ENCODE data around the gene RAB3A. TPM values are rescaled to one million over a fixed set of nuclear protein-coding genes. Genes with fewer than 3 reads are reported as not detected.

RAB3A gene
- total and polyA plus RNA-seq, 9 of the 15 experiments (the other 6 are each of a cell fraction or from before 2014, with no cell fraction given), result 0.17 to 5.1 (median 0.90) TPM; not detected in 1

DNA sequence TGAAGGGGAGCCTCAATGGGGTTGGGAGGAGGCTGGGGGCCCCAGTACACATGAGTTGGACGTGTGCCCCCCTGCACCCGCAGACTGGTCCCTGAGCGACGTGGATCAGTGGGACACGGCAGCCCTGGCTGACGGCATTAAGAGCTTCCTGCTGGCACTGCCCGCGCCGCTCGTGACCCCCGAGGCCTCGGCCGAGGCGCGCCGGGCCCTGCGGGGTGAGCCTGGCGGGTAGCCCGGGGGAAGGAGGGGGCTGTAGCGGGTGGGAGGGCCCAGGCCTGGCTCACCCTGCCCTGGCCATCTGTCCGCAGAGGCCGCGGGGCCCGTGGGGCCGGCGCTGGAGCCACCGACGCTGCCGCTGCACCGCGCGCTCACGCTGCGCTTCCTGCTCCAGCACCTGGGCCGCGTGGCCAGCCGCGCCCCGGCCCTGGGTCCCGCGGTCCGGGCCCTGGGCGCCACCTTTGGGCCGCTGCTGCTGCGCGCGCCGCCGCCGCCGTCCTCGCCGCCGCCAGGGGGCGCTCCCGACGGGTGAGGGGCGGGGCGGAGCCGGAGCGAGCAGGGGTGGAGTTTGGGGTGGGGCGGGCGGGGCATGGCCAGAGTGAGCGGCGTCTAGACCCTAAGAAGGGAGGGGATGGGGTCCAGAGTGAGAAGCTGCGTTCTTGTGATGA is 42.7 kb downstream of the RAB3A start (continued):
- TF ChIP-seq, protein P1, sequence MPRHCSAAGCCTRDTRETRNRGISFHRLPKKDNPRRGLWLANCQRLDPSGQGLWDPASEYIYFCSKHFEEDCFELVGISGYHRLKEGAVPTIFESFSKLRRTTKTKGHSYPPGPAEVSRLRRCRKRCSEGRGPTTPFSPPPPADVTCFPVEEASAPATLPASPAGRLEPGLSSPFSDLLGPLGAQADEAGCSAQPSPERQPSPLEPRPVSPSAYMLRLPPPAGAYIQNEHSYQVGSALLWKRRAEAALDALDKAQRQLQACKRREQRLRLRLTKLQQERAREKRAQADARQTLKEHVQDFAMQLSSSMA (CRISPR knock-in tag; IDR thresholded peaks at IDR 0.05), result no peak
- peak; percentile 55; the same call in 1 of the 2 replicates for TF ChIP-seq CREM (IDR thresholded peaks at IDR 0.05; ENCODE audit: low read depth)
- no peak for TF ChIP-seq MCM5 (IDR thresholded peaks at IDR 0.05; ENCODE audit: low read depth)
- TF ChIP-seq, protein P2, sequence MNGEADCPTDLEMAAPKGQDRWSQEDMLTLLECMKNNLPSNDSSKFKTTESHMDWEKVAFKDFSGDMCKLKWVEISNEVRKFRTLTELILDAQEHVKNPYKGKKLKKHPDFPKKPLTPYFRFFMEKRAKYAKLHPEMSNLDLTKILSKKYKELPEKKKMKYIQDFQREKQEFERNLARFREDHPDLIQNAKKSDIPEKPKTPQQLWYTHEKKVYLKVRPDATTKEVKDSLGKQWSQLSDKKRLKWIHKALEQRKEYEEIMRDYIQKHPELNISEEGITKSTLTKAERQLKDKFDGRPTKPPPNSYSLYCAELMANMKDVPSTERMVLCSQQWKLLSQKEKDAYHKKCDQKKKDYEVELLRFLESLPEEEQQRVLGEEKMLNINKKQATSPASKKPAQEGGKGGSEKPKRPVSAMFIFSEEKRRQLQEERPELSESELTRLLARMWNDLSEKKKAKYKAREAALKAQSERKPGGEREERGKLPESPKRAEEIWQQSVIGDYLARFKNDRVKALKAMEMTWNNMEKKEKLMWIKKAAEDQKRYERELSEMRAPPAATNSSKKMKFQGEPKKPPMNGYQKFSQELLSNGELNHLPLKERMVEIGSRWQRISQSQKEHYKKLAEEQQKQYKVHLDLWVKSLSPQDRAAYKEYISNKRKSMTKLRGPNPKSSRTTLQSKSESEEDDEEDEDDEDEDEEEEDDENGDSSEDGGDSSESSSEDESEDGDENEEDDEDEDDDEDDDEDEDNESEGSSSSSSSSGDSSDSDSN (IDR thresholded peaks at IDR 0.05; ENCODE audit: borderline replicate concordance in 1 of 2, low read depth in 2 of 2, low read length in 2 of 2), result peak in 1 of 2 experiments; percentile 70; a peak in 1 of 4 replicates
- TF ChIP-seq CHCHD3 (CRISPR knock-in tag; IDR thresholded peaks at IDR 0.05), result no peak
- no peak for TF ChIP-seq ZNF444 (CRISPR knock-in tag; IDR thresholded peaks at IDR 0.05)
- TF ChIP-seq, protein P3, sequence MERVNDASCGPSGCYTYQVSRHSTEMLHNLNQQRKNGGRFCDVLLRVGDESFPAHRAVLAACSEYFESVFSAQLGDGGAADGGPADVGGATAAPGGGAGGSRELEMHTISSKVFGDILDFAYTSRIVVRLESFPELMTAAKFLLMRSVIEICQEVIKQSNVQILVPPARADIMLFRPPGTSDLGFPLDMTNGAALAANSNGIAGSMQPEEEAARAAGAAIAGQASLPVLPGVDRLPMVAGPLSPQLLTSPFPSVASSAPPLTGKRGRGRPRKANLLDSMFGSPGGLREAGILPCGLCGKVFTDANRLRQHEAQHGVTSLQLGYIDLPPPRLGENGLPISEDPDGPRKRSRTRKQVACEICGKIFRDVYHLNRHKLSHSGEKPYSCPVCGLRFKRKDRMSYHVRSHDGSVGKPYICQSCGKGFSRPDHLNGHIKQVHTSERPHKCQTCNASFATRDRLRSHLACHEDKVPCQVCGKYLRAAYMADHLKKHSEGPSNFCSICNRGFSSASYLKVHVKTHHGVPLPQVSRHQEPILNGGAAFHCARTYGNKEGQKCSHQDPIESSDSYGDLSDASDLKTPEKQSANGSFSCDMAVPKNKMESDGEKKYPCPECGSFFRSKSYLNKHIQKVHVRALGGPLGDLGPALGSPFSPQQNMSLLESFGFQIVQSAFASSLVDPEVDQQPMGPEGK (CRISPR knock-in tag; IDR thresholded peaks at IDR 0.05; ENCODE audit: borderline replicate concordance), result no peak
- TF ChIP-seq TARDBP (IDR thresholded peaks at IDR 0.05), result no peak
- peak; percentile 32 for TF ChIP-seq HCFC1 (IDR thresholded peaks at IDR 0.05; ENCODE audit: low read depth, low read length)
- 0 out of 4 replicates have a peak, but pooled peaks of 1 of the 2 experiments have one; percentile 11 for TF ChIP-seq NONO (IDR thresholded peaks at IDR 0.05; ENCODE audit: low read depth in 2 of 2, low read length in 1 of 2)
- TF ChIP-seq, protein P4, sequence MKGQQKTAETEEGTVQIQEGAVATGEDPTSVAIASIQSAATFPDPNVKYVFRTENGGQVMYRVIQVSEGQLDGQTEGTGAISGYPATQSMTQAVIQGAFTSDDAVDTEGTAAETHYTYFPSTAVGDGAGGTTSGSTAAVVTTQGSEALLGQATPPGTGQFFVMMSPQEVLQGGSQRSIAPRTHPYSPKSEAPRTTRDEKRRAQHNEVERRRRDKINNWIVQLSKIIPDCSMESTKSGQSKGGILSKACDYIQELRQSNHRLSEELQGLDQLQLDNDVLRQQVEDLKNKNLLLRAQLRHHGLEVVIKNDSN (CRISPR knock-in tag; IDR thresholded peaks at IDR 0.05), result 0 out of 2 replicates have a peak, but pooled peaks have one; percentile 3
- TF ChIP-seq NR2F6 (CRISPR knock-in tag; IDR thresholded peaks at IDR 0.05), result no peak
- no peak for TF ChIP-seq ZNF695 (CRISPR knock-in tag; IDR thresholded peaks at IDR 0.05)
- TF ChIP-seq RBM14 (IDR thresholded peaks at IDR 0.05; ENCODE audit: borderline replicate concordance, insufficient read depth, low read depth, low read length), result no peak
- TF ChIP-seq, protein P5, sequence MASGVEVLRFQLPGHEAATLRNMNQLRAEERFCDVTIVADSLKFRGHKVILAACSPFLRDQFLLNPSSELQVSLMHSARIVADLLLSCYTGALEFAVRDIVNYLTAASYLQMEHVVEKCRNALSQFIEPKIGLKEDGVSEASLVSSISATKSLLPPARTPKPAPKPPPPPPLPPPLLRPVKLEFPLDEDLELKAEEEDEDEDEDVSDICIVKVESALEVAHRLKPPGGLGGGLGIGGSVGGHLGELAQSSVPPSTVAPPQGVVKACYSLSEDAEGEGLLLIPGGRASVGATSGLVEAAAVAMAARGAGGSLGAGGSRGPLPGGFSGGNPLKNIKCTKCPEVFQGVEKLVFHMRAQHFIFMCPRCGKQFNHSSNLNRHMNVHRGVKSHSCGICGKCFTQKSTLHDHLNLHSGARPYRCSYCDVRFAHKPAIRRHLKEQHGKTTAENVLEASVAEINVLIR (CRISPR knock-in tag; IDR thresholded peaks at IDR 0.05), result no peak
- TF ChIP-seq EP400 (IDR thresholded peaks at IDR 0.05), result no peak
- TF ChIP-seq PTRF (tag; IDR thresholded peaks at IDR 0.05), result no peak
- peak; percentile 35; the same call in 1 of the 2 replicates for TF ChIP-seq HNRNPL (IDR thresholded peaks at IDR 0.05; ENCODE audit: low read depth, low read length)
- TF ChIP-seq NCOA4 (IDR thresholded peaks at IDR 0.05; ENCODE audit: partially characterized antibody), result no peak
- TF ChIP-seq TAF15 (IDR thresholded peaks at IDR 0.05; ENCODE audit: low read depth, low read length), result no peak
- TF ChIP-seq ETS2 (tag; IDR thresholded peaks at IDR 0.05; ENCODE audit: borderline replicate concordance, poor library complexity, severe bottlenecking), result no peak
- TF ChIP-seq BMI1 (IDR thresholded peaks at IDR 0.05; ENCODE audit: low read length), result no peak
